GM19438 (cell line): ENCODE measurements around the gene ZNF652.
"Not testable (repeated sequence)": the region's sequence is repeated elsewhere in the genome, so short reads cannot be mapped to it uniquely, and the experiment has no call there.

Experiments
- ATAC-seq: cut with Tn5 transposase; IDR thresholded peaks from one replicate; pipeline ENCODE4 v1.9.1; 2021; ENCODE audit warnings: low read depth; ENCODE audit not compliant: unreplicated experiment

Gene ZNF652

DNA sequence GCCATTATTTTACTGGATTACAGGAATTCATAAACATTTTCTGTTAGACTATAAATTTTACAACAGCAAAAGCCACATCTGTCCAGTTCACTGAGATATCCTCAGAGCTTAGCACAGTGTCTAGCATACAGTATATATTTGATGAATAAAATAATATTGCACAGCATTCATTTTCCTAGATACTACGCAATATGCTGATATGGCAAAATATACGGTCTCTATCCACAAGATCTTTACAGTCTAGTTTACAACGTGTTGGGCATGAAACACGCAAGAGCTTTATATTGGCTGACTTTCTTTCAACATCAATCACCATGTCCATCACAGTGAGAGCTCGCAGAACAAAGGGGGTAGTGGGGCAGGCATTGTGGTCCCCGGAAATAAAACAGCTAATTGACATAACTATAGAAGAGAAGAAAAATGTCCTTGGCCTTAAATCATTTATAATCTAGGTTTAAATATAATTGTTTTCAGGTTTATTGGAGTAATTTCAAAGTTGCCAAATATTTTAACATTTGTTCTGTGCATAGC, 43.5 kb downstream of the ZNF652 start:
- ATAC-seq, result no peak

GRCh38 chr17:49316889-49317675, 45.0 kb downstream of the ZNF652 start:
- no peak for ATAC-seq

DNA sequence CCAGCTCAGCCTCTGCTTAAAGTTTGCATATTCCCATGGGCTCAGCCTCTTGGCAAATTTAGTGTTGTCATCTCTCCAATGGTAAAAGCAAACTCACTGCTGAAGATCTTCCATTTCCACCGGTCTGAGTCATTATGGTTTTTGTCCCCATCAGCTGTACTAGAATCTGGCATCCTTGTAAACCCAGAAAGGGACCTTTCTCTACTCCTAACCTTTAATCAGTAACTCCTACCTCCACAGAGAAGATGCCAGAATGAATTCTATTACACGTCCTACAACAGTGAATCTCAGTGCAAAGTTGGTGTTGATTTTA, 45.8 kb downstream of the ZNF652 start:
- no peak for ATAC-seq

- no peak for ATAC-seq
Observed at GRCh38 chr17:49315551-49316257, 46.3 kb downstream of the ZNF652 start.

GRCh38 chr17:49312722-49313121, 49.3 kb downstream of the ZNF652 start:
- ATAC-seq, result no peak

GRCh38 chr17:49299996-49300395, 62.1 kb downstream of the ZNF652 start:
- ATAC-seq, result no peak

GRCh38 chr17:49298371-49298976, 63.6 kb downstream of the ZNF652 start:
- ATAC-seq, result no peak

DNA sequence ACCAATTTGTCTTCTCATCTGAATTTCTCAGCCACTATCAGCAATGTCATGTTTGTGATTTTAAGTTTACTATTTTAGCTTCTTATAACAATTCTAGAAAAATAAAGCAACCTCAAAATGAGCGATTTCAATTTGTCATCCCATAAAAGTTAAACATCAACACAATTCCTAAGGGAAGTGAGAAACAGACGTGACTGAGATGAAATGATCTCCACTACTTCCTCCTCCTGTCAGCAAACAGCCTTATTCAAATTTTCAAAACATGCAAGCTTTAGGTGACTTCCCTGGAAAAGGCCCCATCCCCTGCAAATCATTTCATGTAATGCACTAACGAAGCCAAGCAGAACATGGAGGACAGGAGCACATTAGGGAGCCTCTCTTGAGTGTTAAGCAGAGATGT, 64.9 kb downstream of the ZNF652 start:
- no peak for ATAC-seq

DNA sequence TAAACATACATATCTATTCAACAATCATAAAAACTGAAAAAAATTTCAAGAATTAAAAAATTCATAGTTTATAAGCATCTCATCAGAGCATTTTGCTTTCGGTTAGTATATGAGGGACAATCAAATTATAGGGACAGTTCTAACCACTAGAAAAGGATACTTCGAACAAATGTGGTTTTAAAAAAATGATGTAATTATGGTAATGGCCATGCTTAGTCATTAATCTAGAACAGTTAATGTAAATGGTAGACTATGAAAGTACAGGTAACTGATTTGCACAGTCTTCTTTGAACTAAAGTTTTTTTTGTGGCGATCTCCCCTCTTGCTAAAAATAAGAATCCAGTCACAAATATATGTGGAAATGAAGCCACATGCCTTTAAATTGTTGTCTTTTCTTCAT, 67.9 kb downstream of the ZNF652 start:
- ATAC-seq, result no peak

DNA sequence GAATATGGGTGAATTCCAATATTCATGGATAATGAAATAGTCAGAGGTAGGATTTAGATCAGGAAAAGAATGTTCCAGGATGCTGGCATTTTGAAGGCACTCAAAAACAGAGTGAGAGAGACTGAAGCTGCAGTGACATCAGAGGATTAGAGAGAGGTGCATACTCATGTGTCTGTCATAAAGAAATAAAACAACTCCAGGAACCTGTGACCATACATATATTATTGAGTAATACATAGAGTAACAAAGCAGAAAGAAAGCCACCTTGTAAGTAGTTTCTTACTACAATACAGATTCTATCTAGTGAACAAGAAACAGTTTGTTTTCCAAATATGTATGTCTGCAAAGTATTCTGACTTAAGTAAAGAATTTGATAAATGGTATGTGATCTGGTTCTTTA, 69.1 kb downstream of the ZNF652 start:
- no peak for ATAC-seq

DNA sequence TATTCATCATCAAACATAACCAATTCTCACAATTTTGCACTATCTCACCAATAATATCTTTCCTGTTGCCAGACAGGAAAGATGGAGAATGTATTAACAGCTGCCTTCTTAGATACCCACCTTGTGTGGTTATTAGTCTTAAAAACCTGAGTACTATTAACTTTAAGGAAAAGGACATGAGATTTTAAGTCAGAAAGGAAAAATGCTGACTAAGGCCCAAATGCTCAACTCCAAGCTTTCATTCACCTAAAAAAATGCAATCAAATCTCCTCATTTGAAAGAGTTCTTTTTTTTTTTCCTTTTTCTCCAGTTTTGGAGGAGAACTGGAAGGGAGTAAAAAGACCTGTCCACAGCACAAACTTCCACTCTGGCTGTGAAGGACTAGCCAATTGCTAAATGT, 70.1 kb downstream of the ZNF652 start:
- ATAC-seq, result no peak

DNA sequence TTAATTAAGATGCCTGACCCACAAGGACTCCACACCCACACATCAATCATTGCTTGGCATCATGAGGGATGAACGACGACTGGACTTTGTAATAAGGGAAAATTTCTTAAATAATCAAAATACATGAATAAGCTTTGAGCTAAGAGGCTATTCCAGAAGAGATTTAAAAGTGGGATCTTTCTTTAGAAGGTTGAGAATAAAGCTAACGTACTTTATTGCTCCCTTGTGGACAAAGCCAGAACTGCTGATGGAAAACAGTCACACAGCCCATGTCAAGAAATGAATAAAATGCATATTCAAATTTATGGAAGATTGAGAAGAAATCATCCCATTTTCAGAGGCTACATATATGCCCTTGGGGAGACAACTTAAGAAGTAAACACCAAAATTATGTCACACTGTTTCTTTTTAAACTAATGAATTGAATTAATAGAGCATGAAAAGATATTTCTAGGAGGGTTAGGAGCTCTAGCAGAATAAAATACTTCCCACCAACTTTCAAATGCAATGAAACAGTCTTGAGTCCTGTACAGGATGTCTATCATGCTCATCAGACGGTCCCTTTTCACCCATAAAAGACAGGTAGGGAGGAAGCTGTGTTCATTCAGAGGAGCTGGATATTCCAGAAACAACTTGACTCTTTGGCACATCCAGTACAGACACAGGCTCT, 71.2 kb downstream of the ZNF652 start:
- no peak for ATAC-seq

DNA sequence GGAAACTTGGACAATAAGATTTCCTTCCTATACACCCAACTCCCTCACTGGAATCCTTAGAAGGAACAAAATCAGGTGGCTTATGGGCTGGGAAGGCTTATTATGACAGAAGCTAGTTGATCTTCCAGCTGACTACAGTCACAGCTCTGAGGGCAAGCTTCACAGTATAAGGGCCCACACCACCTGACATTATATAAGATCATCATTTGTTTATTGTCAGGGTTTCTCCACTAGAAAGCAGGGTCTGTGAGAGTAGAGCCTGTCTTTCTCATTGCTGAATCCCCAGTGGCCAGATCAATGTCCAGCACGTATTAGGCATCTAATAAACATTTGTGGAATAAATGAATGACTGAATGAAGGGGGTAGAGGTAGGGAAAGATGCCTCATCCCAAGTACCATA, 73.7 kb downstream of the ZNF652 start:
- no peak for ATAC-seq

GRCh38 chr17:49287481-49287880, 74.6 kb downstream of the ZNF652 start:
- ATAC-seq, result no peak

DNA sequence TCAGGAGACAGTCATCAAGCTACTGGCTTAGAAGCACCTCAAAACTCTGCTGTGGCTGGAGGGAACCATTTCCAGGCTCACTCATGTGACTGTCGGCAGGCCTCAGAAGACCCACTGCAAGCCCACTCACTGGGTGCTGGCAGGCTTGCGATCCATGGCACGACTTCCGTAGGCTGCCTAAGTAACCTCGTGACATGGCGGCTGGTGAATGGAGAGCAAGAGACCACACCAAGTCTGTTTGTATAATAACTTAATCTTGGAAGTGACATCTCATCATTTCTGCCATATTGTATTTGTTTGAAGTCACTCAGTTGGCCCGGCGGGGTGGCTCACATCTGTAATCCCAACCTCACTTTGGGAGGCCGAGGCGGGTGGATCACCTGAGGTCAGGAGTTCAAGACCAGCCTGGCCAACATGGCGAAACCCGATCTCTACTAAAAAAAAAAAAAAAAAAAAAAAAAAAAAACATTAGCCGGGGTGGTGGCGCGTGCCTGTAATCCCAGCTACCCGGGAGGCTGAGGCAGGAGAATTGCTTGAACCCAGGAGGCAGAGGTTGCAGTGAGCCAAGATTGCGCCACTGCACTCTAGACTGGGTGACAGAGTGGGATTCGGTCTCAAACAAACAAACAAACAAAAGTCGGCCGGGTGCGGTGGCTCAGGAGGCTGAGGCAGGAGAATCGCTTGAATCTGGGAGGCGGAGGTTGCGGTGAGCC, 75.6 kb downstream of the ZNF652 start:
- ATAC-seq, result not testable (repeated sequence)

GRCh38 chr17:49285716-49286115, 76.3 kb downstream of the ZNF652 start:
- ATAC-seq, result no peak

GRCh38 chr17:49280918-49281317, 81.1 kb downstream of the ZNF652 start:
- no peak for ATAC-seq

GRCh38 chr17:49280061-49280460, 82.0 kb downstream of the ZNF652 start:
- ATAC-seq, result no peak

DNA sequence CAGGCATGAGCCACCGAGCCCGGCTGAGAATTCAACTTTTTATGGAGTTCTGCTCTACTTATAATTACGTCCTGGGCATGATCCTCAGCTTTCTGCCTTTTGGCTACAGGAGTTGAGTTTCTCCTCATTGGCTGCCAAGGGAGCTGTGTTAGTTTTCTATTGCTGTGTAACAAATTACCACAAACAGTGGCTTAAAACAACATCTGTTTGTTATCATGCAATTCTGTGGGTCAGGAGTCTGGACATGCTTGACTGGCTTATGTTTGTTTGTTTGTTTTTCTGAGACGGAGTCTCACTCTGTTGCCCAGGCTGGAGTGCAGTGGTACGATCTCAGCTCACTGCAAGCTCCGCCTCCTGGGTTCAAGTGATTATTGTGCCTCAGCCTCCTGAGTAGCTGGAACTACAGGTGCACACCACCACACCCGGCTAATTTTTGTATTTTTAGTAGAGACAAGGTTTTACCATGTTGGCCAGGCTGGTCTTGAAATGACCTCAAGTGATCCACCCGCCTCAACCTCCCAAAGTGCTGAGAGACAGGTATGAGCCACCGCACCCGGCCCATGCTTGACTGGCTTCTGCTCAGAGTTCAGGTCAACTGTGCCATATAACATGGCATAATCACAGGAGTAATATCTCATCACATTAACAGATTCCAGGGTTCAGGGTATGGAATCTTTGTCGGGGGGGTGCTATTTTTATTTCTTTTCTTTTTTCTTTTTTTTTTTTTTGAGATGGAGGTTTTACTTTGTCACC, 82.6 kb downstream of the ZNF652 start:
- ATAC-seq, result not testable (repeated sequence)

- ATAC-seq, result no peak
Observed at GRCh38 chr17:49278076-49278475, 84.0 kb downstream of the ZNF652 start.
